ENCODE results near the gene BAZ1B. TPM values are rescaled to one million over a fixed set of nuclear protein-coding genes. Genes with fewer than 3 reads are reported as not detected.
"Not testable (repeated sequence)": the region's sequence is repeated elsewhere in the genome, so short reads cannot be mapped to it uniquely, and the experiment has no call there.

The BAZ1B gene
- total and polyA plus RNA-seq, 2 donors from 2014 or later = 10.4 to 52.0 TPM

DNA sequence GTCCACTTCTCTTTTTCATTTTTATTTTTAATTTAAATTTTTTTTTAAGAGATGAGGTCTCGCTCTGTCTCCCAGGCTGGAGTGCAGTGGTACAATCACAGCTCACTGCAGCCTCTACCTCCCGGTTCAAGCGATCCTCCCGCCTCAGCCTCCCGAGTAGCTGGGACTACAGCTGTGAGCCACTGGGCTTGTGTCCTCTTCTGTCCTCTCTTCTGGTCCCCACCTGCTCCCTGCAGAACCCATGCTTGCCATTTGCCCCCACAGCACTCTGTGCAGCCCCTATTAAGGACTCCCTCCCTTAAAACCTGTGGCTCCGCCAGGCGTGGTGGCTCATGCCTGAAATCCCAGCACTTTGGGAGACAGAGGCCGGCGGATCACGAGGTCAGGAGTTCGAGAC, 97.6 kb downstream of the BAZ1B start:
- no peaks in the 10 kb centered on the region for H3K4me1 ChIP-seq (ENCODE audit: control insufficient read depth in 2 of 3, insufficient read depth in 2 of 3, low read depth in 1 of 3, low read length in 3 of 3)
- intact Hi-C loops (cut with DNase I) = no loop called here
- TF ChIP-seq, protein P1, sequence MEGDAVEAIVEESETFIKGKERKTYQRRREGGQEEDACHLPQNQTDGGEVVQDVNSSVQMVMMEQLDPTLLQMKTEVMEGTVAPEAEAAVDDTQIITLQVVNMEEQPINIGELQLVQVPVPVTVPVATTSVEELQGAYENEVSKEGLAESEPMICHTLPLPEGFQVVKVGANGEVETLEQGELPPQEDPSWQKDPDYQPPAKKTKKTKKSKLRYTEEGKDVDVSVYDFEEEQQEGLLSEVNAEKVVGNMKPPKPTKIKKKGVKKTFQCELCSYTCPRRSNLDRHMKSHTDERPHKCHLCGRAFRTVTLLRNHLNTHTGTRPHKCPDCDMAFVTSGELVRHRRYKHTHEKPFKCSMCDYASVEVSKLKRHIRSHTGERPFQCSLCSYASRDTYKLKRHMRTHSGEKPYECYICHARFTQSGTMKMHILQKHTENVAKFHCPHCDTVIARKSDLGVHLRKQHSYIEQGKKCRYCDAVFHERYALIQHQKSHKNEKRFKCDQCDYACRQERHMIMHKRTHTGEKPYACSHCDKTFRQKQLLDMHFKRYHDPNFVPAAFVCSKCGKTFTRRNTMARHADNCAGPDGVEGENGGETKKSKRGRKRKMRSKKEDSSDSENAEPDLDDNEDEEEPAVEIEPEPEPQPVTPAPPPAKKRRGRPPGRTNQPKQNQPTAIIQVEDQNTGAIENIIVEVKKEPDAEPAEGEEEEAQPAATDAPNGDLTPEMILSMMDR (IDR thresholded peaks at IDR 0.05; ENCODE audit: borderline replicate concordance, extremely low read depth, insufficient read depth) = no peak
- peaks cover 0 to 2% (median 0%) of the 10 kb centered on the region in 3 donors for H3K9me3 ChIP-seq (ENCODE audit: control insufficient read depth in 2 of 3, insufficient read depth in 1 of 3, low read length in 3 of 3)
- H3K9ac ChIP-seq (ENCODE audit: low read length in 3 of 3) = no peak overlapping the region
- no peaks in the 10 kb centered on the region for H3K36me3 ChIP-seq (ENCODE audit: control insufficient read depth in 2 of 3, insufficient read depth in 3 of 3, low read length in 3 of 3)
- FAIRE-seq (no peak), DNase-seq (no peak)
- H3K4me3 ChIP-seq (ENCODE audit: low read length in 3 of 3) = no peak overlapping the region
- H3K27ac ChIP-seq (ENCODE audit: low read depth in 2 of 2, low read length in 2 of 2) = no peak overlapping the region
- H3K27me3 ChIP-seq (ENCODE audit: control insufficient read depth, insufficient read depth, low read length) = no peaks in the 10 kb centered on the region

GRCh38 chr7:73423519-73424488, 98.3 kb downstream of the BAZ1B start:
- TF ChIP-seq, protein P1 (IDR thresholded peaks at IDR 0.05; ENCODE audit: borderline replicate concordance, extremely low read depth, insufficient read depth) = no peak
- DNase-seq (peak in 4 of 5 donors; percentile 61 to 75 (median 68)), FAIRE-seq (no peak)
- H3K27ac ChIP-seq (ENCODE audit: low read depth in 2 of 2, low read length in 2 of 2) = no peak overlapping the region
- H3K4me3 ChIP-seq (ENCODE audit: low read length in 3 of 3) = peak overlapping the region in 2 of 3 donors; percentile 11 to 17
- no peaks in the 10 kb centered on the region for H3K4me1 ChIP-seq (ENCODE audit: control insufficient read depth in 2 of 3, insufficient read depth in 2 of 3, low read depth in 1 of 3, low read length in 3 of 3)
- no peak overlapping the region for H3K9ac ChIP-seq (ENCODE audit: low read length in 3 of 3)
- peaks cover 0 to 2% (median 0%) of the 10 kb centered on the region in 3 donors for H3K9me3 ChIP-seq (ENCODE audit: control insufficient read depth in 2 of 3, insufficient read depth in 1 of 3, low read length in 3 of 3)
- intact Hi-C loops (cut with DNase I) = no loop called here
- H3K27me3 ChIP-seq (ENCODE audit: control insufficient read depth, insufficient read depth, low read length) = no peaks in the 10 kb centered on the region
- no peaks in the 10 kb centered on the region for H3K36me3 ChIP-seq (ENCODE audit: control insufficient read depth in 2 of 3, insufficient read depth in 3 of 3, low read length in 3 of 3)

DNA sequence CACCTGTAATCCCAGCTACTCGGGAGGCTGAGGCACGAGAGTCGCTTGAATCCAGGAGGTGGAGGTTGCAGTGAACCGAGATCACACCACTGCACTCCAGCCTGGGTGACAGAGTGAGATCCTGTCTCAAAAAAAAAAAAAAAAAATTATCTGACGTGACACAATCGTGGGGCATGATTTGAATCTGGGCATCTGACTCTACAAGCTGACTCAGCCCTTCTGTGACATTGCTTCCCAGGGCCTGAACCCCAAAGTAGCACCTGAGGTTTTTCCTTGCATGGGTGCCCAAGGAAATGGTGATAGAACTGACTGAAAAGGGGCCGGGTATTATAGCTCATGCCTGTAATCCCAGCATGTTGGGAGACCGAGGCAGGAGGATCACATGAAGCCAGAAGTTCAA, 101.5 kb downstream of the BAZ1B start:
- H3K36me3 ChIP-seq (ENCODE audit: control insufficient read depth in 2 of 3, insufficient read depth in 3 of 3, low read length in 3 of 3); H3K9me3 ChIP-seq (ENCODE audit: control insufficient read depth in 2 of 3, insufficient read depth in 1 of 3, low read length in 3 of 3); DNase-seq; H3K4me3 ChIP-seq (ENCODE audit: low read length in 3 of 3); FAIRE-seq; H3K4me1 ChIP-seq (ENCODE audit: control insufficient read depth in 2 of 3, insufficient read depth in 2 of 3, low read depth in 1 of 3, low read length in 3 of 3); H3K9ac ChIP-seq (ENCODE audit: low read length in 3 of 3); intact Hi-C loops (cut with DNase I); H3K27ac ChIP-seq (ENCODE audit: low read depth in 2 of 2, low read length in 2 of 2); H3K27me3 ChIP-seq (ENCODE audit: control insufficient read depth, insufficient read depth, low read length): not testable (repeated sequence)

- H3K9me3 ChIP-seq (ENCODE audit: control insufficient read depth in 2 of 3, insufficient read depth in 1 of 3, low read length in 3 of 3); intact Hi-C loops (cut with DNase I); H3K27ac ChIP-seq (ENCODE audit: low read depth in 2 of 2, low read length in 2 of 2); H3K4me3 ChIP-seq (ENCODE audit: low read length in 3 of 3); H3K36me3 ChIP-seq (ENCODE audit: control insufficient read depth in 2 of 3, insufficient read depth in 3 of 3, low read length in 3 of 3); H3K9ac ChIP-seq (ENCODE audit: low read length in 3 of 3); H3K27me3 ChIP-seq (ENCODE audit: control insufficient read depth, insufficient read depth, low read length); FAIRE-seq; H3K4me1 ChIP-seq (ENCODE audit: control insufficient read depth in 2 of 3, insufficient read depth in 2 of 3, low read depth in 1 of 3, low read length in 3 of 3): not testable (repeated sequence)
- DNase-seq = peak in 4 of 5 donors; percentile 67 to 86 (median 78)
Observed at GRCh38 chr7:73420016-73420415, 102.1 kb downstream of the BAZ1B start.

Data from kidney (tissue), 14 donors.